ENCODE data around the gene PDIA5.

PDIA5 gene

GRCh38 chr3:123090728-123091531 lies 24.1 kb downstream of the PDIA5 start:
- Histone ChIP-seq H3K4me2 (ENCODE audit: low read length) (no peak overlapping the region), H3K9me3 (ENCODE audit: control insufficient read depth, insufficient read depth, low read length) (no peaks in the 10 kb centered on the region), H3K36me3 (ENCODE audit: control insufficient read depth, low read length) (no peaks in the 10 kb centered on the region), H3K9me2 (replicated peaks; ENCODE audit: control insufficient read depth, low read length) (no peaks in the 10 kb centered on the region), H3F3A (ENCODE audit: control insufficient read depth, insufficient read depth) (no peaks in the 10 kb centered on the region), H3K4me3 (ENCODE audit: low read length) (no peak overlapping the region), H4K20me1 (ENCODE audit: control insufficient read depth, insufficient read depth, low read depth, low read length) (no peaks in the 10 kb centered on the region), H3K4me1 (ENCODE audit: control insufficient read depth, low read length) (no peaks in the 10 kb centered on the region), H3K79me2 (ENCODE audit: control insufficient read depth, low read length) (peaks cover 4% of the 10 kb centered on the region), H3K27me3 (ENCODE audit: control insufficient read depth, low read length) (no peaks in the 10 kb centered on the region), H3K27ac (ENCODE audit: low read depth, low read length) (no peak overlapping the region)
- TF ChIP-seq CTCF (IDR thresholded peaks at IDR 0.05; ENCODE audit: low read depth, low read length, poor library complexity, severe bottlenecking) = no peak
- TF ChIP-seq EZH2phosphoT487 (IDR thresholded peaks at IDR 0.05; ENCODE audit: borderline replicate concordance, low read length) = no peak

- Histone ChIP-seq H3K4me1 (ENCODE audit: control insufficient read depth, low read length) (no peaks in the 10 kb centered on the region), H3K79me2 (ENCODE audit: control insufficient read depth, low read length) (no peaks in the 10 kb centered on the region; the same call in 1 of the 2 replicates), H3F3A (ENCODE audit: control insufficient read depth, insufficient read depth) (no peaks in the 10 kb centered on the region), H3K27ac (ENCODE audit: low read depth, low read length) (no peak overlapping the region), H4K20me1 (ENCODE audit: control insufficient read depth, insufficient read depth, low read depth, low read length) (no peaks in the 10 kb centered on the region), H3K27me3 (ENCODE audit: control insufficient read depth, low read length) (no peaks in the 10 kb centered on the region), H3K9me2 (replicated peaks; ENCODE audit: control insufficient read depth, low read length) (no peaks in the 10 kb centered on the region), H3K4me2 (ENCODE audit: low read length) (no peak overlapping the region), H3K9me3 (ENCODE audit: control insufficient read depth, insufficient read depth, low read length) (no peaks in the 10 kb centered on the region), H3K36me3 (ENCODE audit: control insufficient read depth, low read length) (no peaks in the 10 kb centered on the region), H3K4me3 (ENCODE audit: low read length) (no peak overlapping the region)
- TF ChIP-seq CTCF (IDR thresholded peaks at IDR 0.05; ENCODE audit: low read depth, low read length, poor library complexity, severe bottlenecking) (no peak), EZH2phosphoT487 (IDR thresholded peaks at IDR 0.05; ENCODE audit: borderline replicate concordance, low read length) (no peak)
These were observed 25.4 kb downstream of the PDIA5 start for GRCh38 chr3:123092243-123092642.

GRCh38 chr3:123093696-123094095 lies 26.9 kb downstream of the PDIA5 start:
- Histone ChIP-seq H3K27ac (ENCODE audit: low read depth, low read length) (no peak overlapping the region), H3F3A (ENCODE audit: control insufficient read depth, insufficient read depth) (no peaks in the 10 kb centered on the region), H3K27me3 (ENCODE audit: control insufficient read depth, low read length) (no peaks in the 10 kb centered on the region), H3K4me2 (ENCODE audit: low read length) (no peak overlapping the region), H3K79me2 (ENCODE audit: control insufficient read depth, low read length) (no peaks in the 10 kb centered on the region), H3K4me3 (ENCODE audit: low read length) (no peak overlapping the region), H3K9me2 (replicated peaks; ENCODE audit: control insufficient read depth, low read length) (no peaks in the 10 kb centered on the region), H3K4me1 (ENCODE audit: control insufficient read depth, low read length) (no peaks in the 10 kb centered on the region), H3K9me3 (ENCODE audit: control insufficient read depth, insufficient read depth, low read length) (no peaks in the 10 kb centered on the region), H4K20me1 (ENCODE audit: control insufficient read depth, insufficient read depth, low read depth, low read length) (no peaks in the 10 kb centered on the region), H3K36me3 (ENCODE audit: control insufficient read depth, low read length) (no peaks in the 10 kb centered on the region)
- TF ChIP-seq CTCF (IDR thresholded peaks at IDR 0.05; ENCODE audit: low read depth, low read length, poor library complexity, severe bottlenecking) = no peak
- TF ChIP-seq EZH2phosphoT487 (IDR thresholded peaks at IDR 0.05; ENCODE audit: borderline replicate concordance, low read length) = no peak
